PC-9 (cell line): ENCODE measurements around the gene CLCN1. TPM values are rescaled to one million over a fixed set of nuclear protein-coding genes. Genes with fewer than 3 reads are reported as not detected.

ENCODE experiments used
- BruUV-seq: library from RNA; stranded (reverse); fragments of 400-500 nt; replicated peaks from 2 replicates; lab custom pipeline; 2021; lab: Mats Ljungman, UMichigan
- CTCF ChIA-PET: fragments of 300-600 bp; sonication (Branson Sonifier 250); formaldehyde crosslinking; loops from one replicate; lab custom pipeline; 2022; ENCODE audit warnings: antibody characterized with exemption; lab: Charles Lee
- POLR2A ChIA-PET: fragments of 300-600 bp; sonication (Branson Sonifier 250); formaldehyde crosslinking; loops from one replicate; lab custom pipeline; 2022; ENCODE audit warnings: antibody characterized with exemption; ENCODE audit not compliant: unreplicated experiment; lab: Charles Lee
- DNase-seq, 2 experiments: peaks; one replicate each; pipeline versions ENCODE4 v3.0.0 to v3.0.0-alpha.2; 2015 to 2022; ENCODE audit warnings: mixed read lengths in 1 of 2
- H2AFZ ChIP-seq: fragments of 200-600 bp; sonication (generic); 2 replicates; pipeline ENCODE4 v1.8.1; 2017; ENCODE audit warnings: antibody characterized with exemption
- H3F3A ChIP-seq: fragments of 200-600 bp; sonication (generic); 2 replicates; pipeline ENCODE4 v1.8.1; 2017; ENCODE audit warnings: antibody characterized with exemption, mild to moderate bottlenecking, low read depth; ENCODE audit not compliant: insufficient read depth
- H3K27ac ChIP-seq: fragments of 200-600 bp; sonication (generic); 2 replicates; pipeline ENCODE4 v1.6.1; 2016; ENCODE audit warnings: mixed run types
- H3K27me3 ChIP-seq: fragments of 200-600 bp; sonication (generic); 2 replicates; pipeline ENCODE4 v1.6.1; 2016; ENCODE audit warnings: low read depth, mixed run types; ENCODE audit not compliant: insufficient read depth
- H3K36me3 ChIP-seq: fragments of 200-600 bp; sonication (generic); 2 replicates; pipeline ENCODE4 v1.6.1; 2016; ENCODE audit warnings: low read depth, mixed run types
- H3K4me1 ChIP-seq: fragments of 200-600 bp; sonication (generic); replicated peaks from 2 replicates; pipeline ENCODE4 v1.6.1; 2016; ENCODE audit warnings: mixed run types; ENCODE audit not compliant: insufficient read depth
- H3K4me2 ChIP-seq: fragments of 200-600 bp; sonication (generic); 2 replicates; pipeline ENCODE4 v1.6.1; 2017; ENCODE audit warnings: mixed run types
- H3K4me3 ChIP-seq: fragments of 200-600 bp; sonication (generic); 2 replicates; pipeline ENCODE4 v1.6.1; 2016; ENCODE audit warnings: mixed run types
- H3K79me2 ChIP-seq: fragments of 200-600 bp; sonication (generic); 2 replicates; pipeline ENCODE4 v1.6.1; 2017; ENCODE audit warnings: low read depth, mixed run types
- H3K9me2 ChIP-seq: fragments of 200-600 bp; sonication (generic); 2 replicates; pipeline ENCODE4 v1.8.1; 2017; ENCODE audit warnings: mild to moderate bottlenecking; ENCODE audit not compliant: insufficient read depth
- H3K9me3 ChIP-seq: fragments of 200-600 bp; sonication (generic); 2 replicates; pipeline ENCODE4 v1.8.1; 2016; ENCODE audit warnings: low read depth; ENCODE audit not compliant: insufficient read depth
- H4K20me1 ChIP-seq: fragments of 200-600 bp; sonication (generic); 2 replicates; pipeline ENCODE4 v1.8.1; 2017; ENCODE audit not compliant: insufficient read depth
- CTCF ChIP-seq: fragments of 200-600 bp; sonication (generic); conservative IDR thresholded peaks from 2 replicates; pipeline ENCODE4 v1.6.1; 2017; ENCODE audit warnings: mixed run types, antibody characterized with exemption, mild to moderate bottlenecking, moderate library complexity
- EZH2 ChIP-seq: fragments of 200-600 bp; sonication (generic); IDR thresholded peaks from 2 replicates; pipeline ENCODE4 v1.8.0; 2017; ENCODE audit warnings: antibody characterized with exemption, low read depth
- intact Hi-C: fragments of 100-400 bp; cut with micrococcal nuclease; formaldehyde crosslinking; loops from one replicate; pipeline ENCODE4 v1.10.0; 2022; ENCODE audit not compliant: unreplicated experiment
- total RNA-seq: library from RNA; stranded (reverse); gene quantifications from 2 replicates; pipeline ENCODE4 v1.2.3, GENCODE V29; 2021

Gene CLCN1
- total RNA-seq, 1 experiment from 2014 or later: not detected

- Histone ChIP-seq H3F3A (peaks cover 13% of the 10 kb centered on the region; the same call in 1 of the 2 replicates), H3K79me2 (no peaks in the 10 kb centered on the region), H3K27ac (no peak overlapping the region), H4K20me1 (no peaks in the 10 kb centered on the region), H3K4me2 (peak overlapping the region; percentile 94), H3K9me2 (no peaks in the 10 kb centered on the region), H3K36me3 (no peaks in the 10 kb centered on the region), H3K4me3 (peak overlapping the region; percentile 76), H3K4me1 (peaks cover 9% of the 10 kb centered on the region; the same call in 1 of the 2 replicates), H2AFZ (peak overlapping the region; percentile 80), H3K9me3 (no peaks in the 10 kb centered on the region), H3K27me3 (peaks cover 60% of the 10 kb centered on the region)
- intact Hi-C loops: no loop called here
- ChIA-PET POLR2A (no interaction called here), CTCF (interaction anchor here (0.7 kb wide), 1 partner anchor 16 kb away, joined by 9 read pairs; no protein-coding TSS in a partner anchor)
- DNase-seq: no peak
- TF ChIP-seq EZH2 (no peak), CTCF (no peak)
- no TSS peak for BruUV-seq
Observed at GRCh38 chr7:143361552-143362130, 45.7 kb downstream of the CLCN1 start.

- Histone ChIP-seq H3K36me3 (no peaks in the 10 kb centered on the region), H3K4me3 (peak within 1 kb of the TSS; percentile 76), H3K9me2 (no peaks in the 10 kb centered on the region), H3K79me2 (no peaks in the 10 kb centered on the region), H3F3A (peaks cover 13% of the 10 kb centered on the region; the same call in 1 of the 2 replicates), H3K27me3 (peaks cover 60% of the 10 kb centered on the region), H3K4me1 (peaks cover 11% of the 10 kb centered on the region), H3K27ac (no peak within 1 kb of the TSS), H3K9me3 (no peaks in the 10 kb centered on the region), H2AFZ (peak within 1 kb of the TSS; percentile 80), H4K20me1 (no peaks in the 10 kb centered on the region), H3K4me2 (peak within 1 kb of the TSS; percentile 94)
- no peak for DNase-seq
- ChIA-PET CTCF (interaction anchor here (0.7 kb wide), 1 partner anchor 17 kb away, joined by 9 read pairs; no protein-coding TSS in a partner anchor), POLR2A (interaction anchor here (0.6 kb wide), 1 partner anchor 903 kb away, joined by 4 read pairs; no protein-coding TSS in a partner anchor)
- intact Hi-C loops: no loop called here
- BruUV-seq: no TSS peak
- TF ChIP-seq CTCF (no peak), EZH2 (peak; percentile 97)
Observed at GRCh38 chr7:143362131-143363015, 46.5 kb downstream of the CLCN1 start, which contains the start of gene FAM131B. TSS of gene FAM131B (minus strand) at chr7:143362713. CDS start at chr7:143362603, 110 bp downstream.

GRCh38 chr7:143363016-143363937, 47.4 kb downstream of the CLCN1 start:
- no peak overlapping the region for H2AFZ ChIP-seq
- POLR2A ChIA-PET: no interaction called here
- DNase-seq: no peak
- BruUV-seq: no TSS peak
- H3K4me1 ChIP-seq: peaks cover 20% of the 10 kb centered on the region
- H3K9me2 ChIP-seq: no peaks in the 10 kb centered on the region
- no peaks in the 10 kb centered on the region for H3K79me2 ChIP-seq
- peak overlapping the region; percentile 76; the same call in 1 of the 2 replicates for H3K4me3 ChIP-seq
- peaks cover 58% of the 10 kb centered on the region for H3K27me3 ChIP-seq
- CTCF ChIA-PET: no interaction called here
- H3K9me3 ChIP-seq: no peaks in the 10 kb centered on the region
- peak overlapping the region; percentile 94 for H3K4me2 ChIP-seq
- H3K36me3 ChIP-seq: no peaks in the 10 kb centered on the region
- intact Hi-C loops: no loop called here
- TF ChIP-seq CTCF (no peak), EZH2 (peak; percentile 98)
- H3F3A ChIP-seq: peaks cover 17% of the 10 kb centered on the region
- no peaks in the 10 kb centered on the region for H4K20me1 ChIP-seq
- no peak overlapping the region for H3K27ac ChIP-seq
